ENCODE results near the gene OR52E4.

OR52E4 gene

GRCh38 chr11:5880329-5880728 lies at the start of gene OR52E4:
OR52E4 (plus strand) TSS chr11:5880629; CDS start chr11:5884293, 3,664 bp downstream.
- in situ Hi-C loops (cut with MboI; ENCODE audit: low pct_unique_long_range_greater_than_20kb, low sequenced_read_pairs, unreplicated experiment): no loop called here
- DNase-seq (ENCODE audit: low spot score): no peak
- TF ChIP-seq CTCF (IDR thresholded peaks at IDR 0.05; ENCODE audit: extremely low read depth, insufficient read depth, missing control alignments): no peak

- in situ Hi-C loops (cut with MboI; ENCODE audit: low pct_unique_long_range_greater_than_20kb, low sequenced_read_pairs, unreplicated experiment): no loop called here
These were observed 49.1 kb upstream of the OR52E4 start for GRCh38 chr11:5831196-5831829.

GRCh38 chr11:5833446-5833845 lies 47.0 kb upstream of the OR52E4 start:
- in situ Hi-C loops (cut with MboI; ENCODE audit: low pct_unique_long_range_greater_than_20kb, low sequenced_read_pairs, unreplicated experiment): no loop called here
- no peak for DNase-seq (ENCODE audit: low spot score)
- TF ChIP-seq CTCF (IDR thresholded peaks at IDR 0.05; ENCODE audit: extremely low read depth, insufficient read depth, missing control alignments): no peak

More at GRCh38 chr11:5831196-5831829, 49.1 kb upstream of the OR52E4 start:
- no peak for DNase-seq (ENCODE audit: low spot score)
- no peak for TF ChIP-seq CTCF (IDR thresholded peaks at IDR 0.05; ENCODE audit: extremely low read depth, insufficient read depth, missing control alignments)

- in situ Hi-C loops (cut with MboI; ENCODE audit: low pct_unique_long_range_greater_than_20kb, low sequenced_read_pairs, unreplicated experiment): no loop called here
- DNase-seq (ENCODE audit: low spot score): no peak
- no peak for TF ChIP-seq CTCF (IDR thresholded peaks at IDR 0.05; ENCODE audit: extremely low read depth, insufficient read depth, missing control alignments)
These were observed 42.7 kb upstream of the OR52E4 start for GRCh38 chr11:5837695-5838094.

- in situ Hi-C loops (cut with MboI; ENCODE audit: low pct_unique_long_range_greater_than_20kb, low sequenced_read_pairs, unreplicated experiment): no loop called here
- no peak for TF ChIP-seq CTCF (IDR thresholded peaks at IDR 0.05; ENCODE audit: extremely low read depth, insufficient read depth, missing control alignments)
- no peak for DNase-seq (ENCODE audit: low spot score)
These were observed 38.6 kb upstream of the OR52E4 start, which contains the start of gene OR52E6 for GRCh38 chr11:5841797-5842196. OR52E6 (minus strand) TSS chr11:5841897; CDS start chr11:5841897, 0 bp downstream.

- DNase-seq (ENCODE audit: low spot score): no peak
- in situ Hi-C loops (cut with MboI; ENCODE audit: low pct_unique_long_range_greater_than_20kb, low sequenced_read_pairs, unreplicated experiment): no loop called here
- TF ChIP-seq CTCF (IDR thresholded peaks at IDR 0.05; ENCODE audit: extremely low read depth, insufficient read depth, missing control alignments): no peak
These were observed 33.7 kb upstream of the OR52E4 start for GRCh38 chr11:5846701-5847100.

Measured in GM13977 (cell line).